GM11168 (cell line): Measurements from ENCODE around the gene HIPK2.

Experiments used
- in situ Hi-C: fragments of 300-500 bp; cut with MboI; formaldehyde crosslinking; loops from one replicate; pipeline ENCODE4 v1.12.0; 2022; ENCODE audit warnings: low sequenced_read_pairs; ENCODE audit not compliant: unreplicated experiment

The HIPK2 gene

GRCh38 chr7:139659922-139660316, 117.9 kb downstream of the HIPK2 start:
- in situ Hi-C loops = no loop called here

- in situ Hi-C loops = no loop called here
Measured at GRCh38 chr7:139658908-139659675, 118.7 kb downstream of the HIPK2 start.

DNA sequence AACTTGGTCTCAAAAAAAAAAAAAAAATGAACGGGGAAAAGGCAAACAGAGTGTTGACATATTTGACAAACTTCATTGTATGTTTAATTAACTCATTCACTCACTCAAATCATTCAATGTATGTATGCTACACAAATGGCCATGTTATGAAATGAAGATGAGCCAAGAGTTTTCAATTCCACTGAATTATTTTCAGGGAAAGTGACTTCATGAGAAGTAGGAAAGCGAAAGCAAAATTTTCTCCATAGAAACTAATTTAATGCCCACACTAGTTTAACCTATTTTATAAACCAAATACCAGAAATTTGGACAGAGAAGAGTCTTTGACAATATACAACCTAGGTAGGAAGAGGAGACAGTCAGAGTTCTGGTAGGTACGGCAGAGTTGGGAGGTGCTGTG, 119.5 kb downstream of the HIPK2 start:
- in situ Hi-C loops = no loop called here

DNA sequence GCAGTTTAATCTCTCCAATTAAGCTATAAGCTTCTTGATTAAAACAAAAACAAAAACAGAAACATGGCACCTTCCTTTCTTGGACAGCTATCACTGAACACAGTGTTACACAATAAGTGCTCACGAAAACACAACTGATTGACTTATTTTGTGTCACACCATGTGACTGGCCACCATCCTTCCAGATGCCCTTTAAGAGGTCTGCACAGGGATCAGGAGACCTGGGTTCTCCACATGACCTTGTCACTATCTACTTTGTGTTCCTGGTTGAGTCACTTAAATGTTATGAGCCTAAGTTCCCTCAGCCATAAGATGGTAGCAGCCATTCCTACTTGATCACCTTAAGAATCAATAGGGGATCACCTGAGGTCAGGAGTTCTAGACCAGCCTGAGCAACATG, 120.1 kb downstream of the HIPK2 start:
- in situ Hi-C loops = no loop called here

DNA sequence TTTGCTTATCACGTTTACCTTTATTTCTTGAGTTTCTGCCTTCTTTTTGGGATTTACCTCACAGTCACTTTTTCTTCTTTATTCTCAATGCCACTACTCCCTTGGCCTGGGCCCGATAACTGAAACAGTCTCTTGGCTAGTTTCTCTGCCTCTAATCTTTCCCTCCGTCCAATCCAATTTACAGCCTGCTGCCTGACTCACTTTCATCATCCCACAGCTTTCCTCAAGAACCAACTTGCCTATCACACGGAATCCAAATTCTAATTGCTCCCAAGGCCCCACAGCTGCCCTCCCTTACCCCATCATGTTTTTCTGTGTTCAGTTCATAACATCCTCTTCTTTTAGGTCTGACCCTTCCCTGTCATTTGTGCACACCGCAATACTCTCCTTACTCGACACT, 121.4 kb downstream of the HIPK2 start:
- in situ Hi-C loops = no loop called here

DNA sequence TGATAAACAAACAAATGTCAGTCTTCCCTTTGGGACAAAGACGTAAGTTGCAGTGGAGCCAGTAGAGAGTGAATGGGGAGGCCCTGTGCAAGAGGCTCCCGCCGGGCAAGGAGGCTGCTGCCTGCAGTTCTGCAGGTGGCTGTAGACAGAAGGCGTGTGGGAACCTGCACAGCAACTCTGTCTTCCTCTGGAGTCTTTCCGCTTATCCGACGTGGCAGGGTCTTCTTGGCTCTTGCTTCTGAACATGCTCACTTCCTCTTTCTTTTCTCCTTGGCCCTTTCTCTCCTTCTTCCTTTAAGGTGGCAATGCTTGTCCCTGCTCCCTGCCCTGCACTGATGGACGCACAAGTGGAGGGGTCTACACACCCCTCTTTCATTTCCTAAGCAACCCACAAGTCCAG, 122.5 kb downstream of the HIPK2 start:
- in situ Hi-C loops = no loop called here

DNA sequence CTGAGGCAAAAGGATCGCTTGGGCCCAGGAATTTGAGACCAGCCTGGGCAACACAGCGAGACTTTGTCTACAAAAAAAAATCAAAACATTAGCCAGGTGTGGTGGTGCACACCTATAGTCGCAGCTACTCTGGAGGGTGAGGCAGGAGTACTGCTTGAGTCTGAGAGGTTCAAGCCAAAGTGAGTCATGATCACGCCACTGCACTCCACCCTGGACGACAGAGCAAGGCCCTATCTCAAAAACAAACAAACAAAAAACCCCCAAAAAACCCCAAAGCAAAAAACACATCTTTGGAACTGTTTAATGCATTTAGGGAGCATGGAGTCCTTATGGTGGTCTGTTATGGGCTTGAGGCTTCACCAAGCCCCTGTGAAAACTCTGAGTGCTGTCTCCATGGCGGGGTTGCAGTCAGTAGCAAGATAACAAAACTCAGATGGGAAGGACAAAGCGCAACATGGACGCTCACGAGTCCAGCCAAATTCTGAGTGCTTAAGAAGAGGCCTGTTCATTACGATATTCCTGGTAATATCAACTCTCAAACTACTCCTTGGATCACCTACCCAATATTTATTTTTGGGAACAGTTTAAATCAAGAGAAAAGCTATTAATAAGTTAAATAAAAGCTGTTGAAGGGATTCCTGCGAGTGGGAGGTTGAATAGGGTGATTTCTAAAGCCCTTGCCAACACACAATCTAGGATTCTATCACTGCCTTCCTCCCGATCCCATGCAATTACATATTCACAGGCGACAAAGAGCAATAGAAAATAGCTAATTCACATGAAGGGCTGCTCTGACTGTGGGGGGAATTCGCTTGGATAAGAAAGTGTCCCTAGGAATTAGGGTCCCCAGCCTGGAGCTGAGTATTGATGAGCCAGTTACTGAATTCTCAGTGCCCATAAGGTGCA, 123.3 kb downstream of the HIPK2 start:
- in situ Hi-C loops = no loop called here

DNA sequence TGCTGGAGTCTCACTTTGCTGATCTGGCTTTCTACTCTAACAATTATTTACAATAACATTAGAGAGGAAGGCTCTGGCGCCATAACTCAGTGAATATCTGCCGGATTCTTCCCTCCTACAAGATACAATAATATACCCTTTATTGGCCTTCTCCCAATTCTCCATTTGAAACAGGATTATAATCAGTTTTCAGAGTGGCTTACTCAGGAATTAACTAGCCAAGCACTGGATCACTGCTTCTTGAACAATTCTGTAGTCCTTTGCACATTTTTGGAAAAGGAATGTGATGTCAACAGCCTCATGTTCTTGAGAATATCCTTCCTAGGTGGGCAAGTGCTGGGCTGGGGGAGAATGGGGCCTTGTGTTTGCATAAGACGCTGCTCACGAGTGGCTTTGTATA, 125.9 kb downstream of the HIPK2 start:
- in situ Hi-C loops = no loop called here

DNA sequence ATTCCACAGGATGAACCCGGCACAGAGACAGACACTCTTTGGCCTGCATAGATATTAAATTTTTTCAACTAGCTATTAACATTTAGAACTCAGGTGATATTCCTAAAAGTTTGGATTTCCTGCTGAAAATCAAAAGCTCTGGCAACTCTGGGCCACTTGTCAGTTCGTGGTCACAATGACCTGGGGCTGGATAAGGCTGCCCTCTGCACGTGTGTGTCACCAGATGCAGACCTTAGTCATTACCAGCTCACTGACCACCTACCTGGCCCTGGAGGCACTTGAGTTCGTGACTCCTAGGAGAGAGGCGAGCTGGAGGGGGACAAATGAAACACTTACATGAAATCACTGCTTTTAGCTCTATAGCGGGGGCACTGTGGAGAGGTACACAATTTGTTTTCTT, 126.5 kb downstream of the HIPK2 start:
- in situ Hi-C loops = no loop called here

GRCh38 chr7:139650429-139651100, 127.2 kb downstream of the HIPK2 start:
- in situ Hi-C loops = no loop called here

DNA sequence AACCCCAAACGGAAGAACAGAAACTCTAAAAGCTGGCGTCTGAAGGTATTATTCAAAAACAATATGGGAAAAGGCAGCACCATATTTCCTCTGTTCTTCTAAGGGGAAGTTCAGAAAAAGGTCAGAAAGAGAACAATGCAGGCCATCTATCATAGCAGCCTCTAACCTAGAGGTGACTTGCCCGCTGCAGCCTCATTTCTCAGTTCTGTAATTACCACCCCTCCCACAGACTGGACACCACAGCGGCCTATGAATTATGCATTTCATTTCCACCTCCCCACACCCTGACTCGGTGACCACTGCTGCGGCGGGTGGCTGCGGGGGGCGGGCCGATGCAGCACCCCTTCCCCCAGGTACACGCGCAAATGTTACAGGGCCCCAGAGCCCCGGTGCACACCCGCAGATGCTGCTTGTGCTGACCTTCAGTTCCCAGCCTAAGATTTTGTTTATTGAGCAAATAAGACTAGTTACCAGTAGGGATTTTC, 128.8 kb downstream of the HIPK2 start:
- in situ Hi-C loops = loop anchor here (10.0 kb wide), 2 partner anchors 116 to 356 kb away; no protein-coding TSS in a partner anchor

DNA sequence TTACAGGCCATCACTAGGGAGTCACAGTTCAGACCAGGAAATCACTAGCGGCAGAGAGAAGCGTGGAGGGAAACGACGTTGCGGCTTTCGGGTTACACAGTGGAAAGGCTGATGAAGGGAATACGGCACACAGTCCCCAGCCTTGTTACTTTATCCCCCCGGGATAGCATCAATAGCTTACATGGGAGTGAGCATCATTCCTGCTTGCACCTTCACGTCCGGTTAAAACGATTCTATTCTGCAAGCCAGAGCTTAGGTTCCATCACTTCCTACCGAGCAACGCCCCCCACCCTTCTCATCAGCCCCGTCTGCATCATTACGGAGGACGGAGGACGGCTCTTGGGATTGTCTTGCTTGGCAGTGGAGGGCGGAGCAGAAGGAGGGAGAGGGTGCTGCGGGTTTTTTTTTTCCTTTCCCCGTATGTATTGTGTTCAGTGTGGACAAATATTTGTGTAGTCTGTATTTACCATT, 129.4 kb downstream of the HIPK2 start:
- in situ Hi-C loops = loop anchor here (10.0 kb wide), 2 partner anchors 116 to 356 kb away; no protein-coding TSS in a partner anchor

- in situ Hi-C loops = loop anchor here (10.0 kb wide), 2 partner anchors 117 to 357 kb away; no protein-coding TSS in a partner anchor
Measured at GRCh38 chr7:139647814-139648390, 129.9 kb downstream of the HIPK2 start.

DNA sequence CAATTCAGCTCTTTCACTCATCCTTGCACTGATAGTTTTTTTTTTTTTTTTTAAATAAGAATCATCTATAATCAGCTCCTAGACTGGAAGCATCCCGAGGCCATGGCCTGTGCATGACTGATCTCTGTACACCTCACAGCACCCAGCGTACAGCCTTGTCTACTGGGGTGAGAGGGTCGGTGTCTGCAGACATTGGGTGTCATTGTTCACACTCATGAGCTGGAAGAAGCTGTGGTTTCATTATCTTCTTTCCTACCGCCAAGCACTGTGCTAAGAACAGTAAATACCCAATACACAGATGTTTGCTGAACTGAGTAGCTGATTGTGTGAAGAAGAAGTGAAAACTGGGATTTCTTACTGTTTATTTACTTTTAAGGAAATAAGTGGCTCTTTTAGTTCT, 130.7 kb downstream of the HIPK2 start:
- in situ Hi-C loops = loop anchor here (10.0 kb wide), 2 partner anchors 118 to 358 kb away; no protein-coding TSS in a partner anchor

DNA sequence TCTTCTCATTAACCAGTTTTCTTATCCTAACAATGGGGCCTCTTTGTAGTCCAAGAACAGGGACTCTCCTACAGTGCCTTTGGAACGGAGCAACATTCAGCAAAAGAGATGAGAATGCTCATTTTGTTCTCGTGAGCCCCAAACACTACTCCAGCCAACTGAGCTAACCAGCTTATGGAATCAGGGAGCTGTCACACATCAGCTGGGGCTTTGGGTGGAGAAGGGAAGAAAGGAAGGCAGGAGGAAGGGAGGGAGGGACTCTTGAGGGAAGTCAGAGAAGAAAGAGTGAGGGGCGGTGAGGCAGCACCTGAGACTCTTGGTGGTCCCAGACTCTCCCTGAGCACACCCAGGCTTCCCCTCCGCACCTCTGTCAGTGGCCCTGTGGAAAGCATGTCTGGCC, 131.2 kb downstream of the HIPK2 start:
- in situ Hi-C loops = loop anchor here (10.0 kb wide), 2 partner anchors 118 to 358 kb away; no protein-coding TSS in a partner anchor

- in situ Hi-C loops = loop anchor here (10.0 kb wide), 2 partner anchors 119 to 359 kb away; no protein-coding TSS in a partner anchor
Measured at GRCh38 chr7:139645572-139646523, 131.9 kb downstream of the HIPK2 start.

- in situ Hi-C loops = loop anchor here (10.0 kb wide), 2 partner anchors 121 to 361 kb away; no protein-coding TSS in a partner anchor
Measured at GRCh38 chr7:139643951-139644585, 133.7 kb downstream of the HIPK2 start.

- in situ Hi-C loops = loop anchor here (10.0 kb wide), 2 partner anchors 123 to 363 kb away; no protein-coding TSS in a partner anchor
Measured at GRCh38 chr7:139642283-139642682, 135.5 kb downstream of the HIPK2 start.
